HG03039 (cell line): Measurements from ENCODE around the gene DGKQ.
"Not testable (repeated sequence)": the region's sequence is repeated elsewhere in the genome, so short reads cannot be mapped to it uniquely, and the experiment has no call there.

Experiments used
- ATAC-seq: cut with Tn5 transposase; IDR thresholded peaks from one replicate; pipeline ENCODE4 v1.9.1; 2021; ENCODE audit warnings: mild to moderate bottlenecking, moderate library complexity; ENCODE audit not compliant: unreplicated experiment

DGKQ gene

GRCh38 chr4:952881-953573 lies 20.3 kb downstream of the DGKQ start:
- no peak for ATAC-seq

DNA sequence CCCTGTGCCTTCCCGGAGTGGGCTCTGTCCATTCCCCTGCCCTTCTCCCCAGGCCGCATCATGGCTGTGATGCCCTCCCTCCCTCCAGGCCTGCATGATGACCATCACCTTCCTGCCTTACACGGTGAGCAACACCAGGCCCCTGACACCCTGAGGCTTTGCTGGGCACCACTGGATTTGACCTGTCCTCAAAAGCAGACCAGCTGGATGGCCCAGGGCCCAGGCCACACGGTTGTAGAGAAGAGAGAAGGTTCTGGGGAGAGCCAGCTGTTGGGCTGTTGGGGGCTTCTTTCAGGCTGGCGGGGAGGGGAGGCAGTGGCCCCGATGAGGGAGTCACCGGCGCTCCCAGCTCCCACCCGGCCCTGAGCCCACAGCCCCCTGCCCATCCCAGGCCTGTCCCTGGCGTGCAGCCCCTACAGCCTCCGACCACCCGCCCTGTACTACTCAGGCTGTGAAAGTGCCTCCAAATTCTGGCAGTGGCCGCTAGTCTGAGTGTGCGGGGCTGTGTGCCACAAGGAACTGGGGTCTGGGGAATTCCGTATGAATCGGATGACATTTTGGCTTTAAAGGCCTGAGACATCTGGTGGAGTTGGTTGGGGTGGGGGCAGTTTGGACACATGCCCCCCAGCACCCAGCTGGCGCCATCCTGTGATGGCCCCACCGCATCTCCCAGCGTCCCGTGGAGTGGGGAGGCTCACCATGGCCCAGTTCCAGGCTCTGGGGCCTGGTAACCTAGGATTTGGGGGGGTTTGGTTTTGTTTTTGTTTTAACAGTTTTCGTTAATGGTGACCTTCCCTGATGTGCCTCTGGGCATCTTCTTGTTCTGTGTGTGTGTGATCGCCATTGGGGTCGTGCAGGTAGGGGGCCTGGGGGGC lies 21.5 kb downstream of the DGKQ start:
- no peak for ATAC-seq

GRCh38 chr4:951186-951585 lies 22.2 kb downstream of the DGKQ start:
- no peak for ATAC-seq

- no peak for ATAC-seq
Measured at GRCh38 chr4:950136-951020, 23.0 kb downstream of the DGKQ start.

DNA sequence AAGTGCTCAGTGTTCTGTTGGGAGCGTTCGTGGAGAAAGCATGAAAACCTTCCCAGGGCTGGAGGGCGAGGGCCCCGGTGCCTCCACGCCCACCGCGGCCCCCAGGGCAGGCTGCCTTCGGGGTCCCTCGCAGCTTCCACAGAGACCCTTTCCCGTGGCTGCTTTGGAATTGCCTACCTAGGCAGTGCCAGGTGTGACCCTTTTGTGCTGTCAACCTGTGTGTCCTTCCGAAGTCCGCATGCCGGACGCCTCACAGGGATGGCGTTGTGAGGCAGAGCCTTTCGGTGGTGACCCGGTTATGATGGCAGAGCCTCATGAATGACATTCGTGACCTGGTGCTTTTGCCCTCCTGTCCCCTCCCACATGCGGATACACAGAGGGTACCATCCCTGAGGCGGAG lies 23.7 kb downstream of the DGKQ start:
- ATAC-seq: no peak

- no peak for ATAC-seq
Measured at GRCh38 chr4:948936-949300, 24.5 kb downstream of the DGKQ start.

GRCh38 chr4:948101-948935 lies 25.1 kb downstream of the DGKQ start:
- ATAC-seq: no peak

- ATAC-seq: no peak
Measured at GRCh38 chr4:947491-947971, 25.8 kb downstream of the DGKQ start.

DNA sequence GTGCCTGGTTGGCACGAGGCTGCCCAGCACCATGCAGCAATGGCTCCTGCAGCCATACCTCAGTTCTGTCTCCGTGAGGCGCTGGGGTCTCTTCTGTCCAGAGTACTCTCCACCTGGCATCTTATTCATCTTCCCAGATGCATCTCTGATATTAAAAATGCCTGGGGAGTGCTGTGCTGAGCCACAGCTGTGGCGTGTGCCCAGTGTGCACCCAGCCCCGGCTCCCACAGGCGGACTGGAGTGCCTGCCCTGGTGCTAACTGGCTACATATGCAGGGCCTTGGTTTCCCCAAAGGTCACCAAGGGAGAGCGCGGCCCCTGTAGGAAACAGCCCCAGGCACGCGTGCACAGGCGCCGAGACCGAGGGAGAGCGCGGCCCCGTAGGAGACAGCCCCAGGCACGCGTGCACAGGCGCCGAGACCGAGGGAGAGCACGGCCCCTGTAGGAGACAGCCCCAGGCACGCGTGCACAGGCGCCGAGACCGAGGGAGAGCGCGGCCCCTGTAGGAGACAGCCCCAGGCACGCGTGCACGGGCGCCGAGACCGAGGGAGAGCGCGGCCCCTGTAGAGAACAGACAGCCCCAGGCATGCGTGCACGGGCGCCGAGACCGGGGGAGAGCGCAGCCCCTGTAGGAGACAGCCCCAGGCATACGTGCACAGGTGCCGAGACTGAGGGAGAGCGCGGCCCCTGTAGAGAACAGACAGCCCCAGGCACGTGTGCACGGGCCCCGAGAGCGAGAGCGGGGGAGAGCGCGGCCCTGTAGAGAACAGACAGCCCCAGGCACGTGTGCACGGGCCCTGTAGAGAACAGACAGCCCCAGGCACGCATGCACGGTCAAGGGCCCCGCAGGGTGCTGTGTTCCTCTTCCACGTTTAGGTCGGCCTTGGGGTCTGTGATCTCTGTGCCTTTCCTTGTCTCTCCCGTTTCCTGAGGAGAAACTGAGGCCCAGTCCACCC lies 26.6 kb downstream of the DGKQ start:
- ATAC-seq: no peak

DNA sequence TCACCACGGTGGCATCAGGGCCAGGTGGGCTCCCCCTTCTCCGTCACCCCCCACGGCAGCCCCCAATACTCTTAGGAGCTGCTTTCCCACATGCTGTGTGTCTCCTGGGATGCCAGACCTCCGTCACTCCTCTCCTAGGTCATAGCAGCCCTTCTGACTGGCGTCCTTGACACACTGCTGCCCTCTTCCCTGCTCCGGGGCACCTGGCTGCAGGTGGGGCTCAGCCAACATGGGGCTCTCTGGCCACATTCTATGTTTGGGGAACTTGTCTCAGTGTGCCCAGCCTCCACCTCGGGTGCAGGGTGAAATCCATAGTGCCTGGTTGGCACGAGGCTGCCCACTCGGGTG lies 27.3 kb downstream of the DGKQ start:
- ATAC-seq: no peak

DNA sequence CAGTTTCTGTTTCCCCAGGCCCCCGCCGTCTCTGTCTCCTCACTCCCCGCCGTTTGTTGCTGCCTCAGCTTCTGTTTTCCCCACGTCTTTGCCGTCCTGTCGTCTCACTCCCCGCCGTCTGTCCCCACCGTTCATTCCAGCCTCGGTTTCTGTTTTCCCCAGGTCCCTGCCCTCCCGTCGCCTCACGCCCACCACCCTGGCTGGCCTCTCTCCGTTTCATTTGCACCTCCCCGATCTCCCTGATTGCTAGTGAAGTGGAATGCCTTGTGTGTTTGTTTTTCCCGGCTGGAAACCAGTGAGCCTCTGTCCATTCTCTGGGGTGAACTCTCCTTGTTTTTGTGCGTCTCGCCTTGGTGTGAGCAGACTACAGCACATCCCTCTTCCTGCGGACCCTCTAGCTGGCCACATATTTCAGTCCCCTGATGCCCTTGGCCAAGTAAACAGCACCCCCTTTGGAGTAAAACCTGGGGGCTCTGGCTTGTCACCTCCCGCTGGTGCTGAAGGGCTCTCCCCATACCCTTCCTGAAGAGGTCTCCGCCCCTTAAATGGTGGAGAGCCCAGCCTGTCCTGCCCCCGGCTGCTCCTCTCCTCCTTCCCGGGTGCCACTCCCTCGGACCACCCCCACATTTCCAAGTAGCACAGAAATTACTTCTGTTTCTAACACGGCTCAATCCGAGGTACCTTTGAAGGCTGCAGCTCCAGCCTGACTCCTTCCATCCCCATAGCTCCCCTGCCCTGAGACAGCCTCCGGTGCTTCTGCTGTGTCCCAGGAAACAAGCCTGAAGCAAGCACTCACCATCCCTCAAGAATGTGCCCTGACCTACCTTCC lies 27.9 kb downstream of the DGKQ start:
- no peak for ATAC-seq

DNA sequence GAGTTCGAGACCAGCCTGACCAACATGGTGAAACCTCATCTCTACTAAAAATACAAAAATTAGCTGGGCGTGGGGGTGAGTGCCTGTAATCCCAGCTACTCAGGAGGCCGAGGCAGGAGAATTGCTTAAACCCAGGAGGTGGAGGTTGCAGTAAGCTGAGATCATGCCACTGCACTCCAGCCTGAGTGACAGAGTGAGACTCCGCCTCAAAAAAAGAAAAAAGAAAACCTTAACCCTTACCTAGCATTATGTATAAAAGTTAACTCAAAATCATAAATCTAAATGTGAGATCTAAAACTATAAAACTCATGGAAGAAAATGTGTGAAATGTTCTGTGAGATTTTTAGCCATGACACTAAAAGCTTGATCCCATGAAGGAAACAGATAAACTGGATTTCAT lies 33.9 kb downstream of the DGKQ start:
- ATAC-seq: not testable (repeated sequence)

DNA sequence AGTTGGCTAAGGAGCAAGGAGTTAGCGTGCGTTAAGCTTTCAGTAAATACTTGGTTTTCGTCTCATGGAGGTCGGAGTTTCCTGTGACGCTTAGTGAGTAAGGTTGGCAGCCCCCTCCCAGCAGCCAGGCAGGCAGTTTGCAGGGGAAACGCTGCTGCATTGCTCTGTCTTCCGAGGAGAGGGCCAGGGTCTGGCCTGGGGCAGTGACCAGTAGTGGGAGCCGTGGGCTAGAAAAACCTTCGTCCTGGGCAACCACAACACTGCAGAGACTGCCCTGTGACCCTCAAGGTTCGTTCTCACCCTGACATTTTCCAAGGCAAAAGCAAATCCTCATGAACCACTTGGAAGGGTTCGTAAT lies 40.7 kb downstream of the DGKQ start:
- no peak for ATAC-seq

GRCh38 chr4:931960-932712 lies 41.2 kb downstream of the DGKQ start, which contains the start of the genes GAK and TMEM175:
GAK (minus strand) TSS chr4:932316; CDS start chr4:932187, 129 bp downstream.
TMEM175 (plus strand) TSS chr4:932460; CDS start chr4:947740, 15,280 bp downstream.
- ATAC-seq: peak; percentile 86

DNA sequence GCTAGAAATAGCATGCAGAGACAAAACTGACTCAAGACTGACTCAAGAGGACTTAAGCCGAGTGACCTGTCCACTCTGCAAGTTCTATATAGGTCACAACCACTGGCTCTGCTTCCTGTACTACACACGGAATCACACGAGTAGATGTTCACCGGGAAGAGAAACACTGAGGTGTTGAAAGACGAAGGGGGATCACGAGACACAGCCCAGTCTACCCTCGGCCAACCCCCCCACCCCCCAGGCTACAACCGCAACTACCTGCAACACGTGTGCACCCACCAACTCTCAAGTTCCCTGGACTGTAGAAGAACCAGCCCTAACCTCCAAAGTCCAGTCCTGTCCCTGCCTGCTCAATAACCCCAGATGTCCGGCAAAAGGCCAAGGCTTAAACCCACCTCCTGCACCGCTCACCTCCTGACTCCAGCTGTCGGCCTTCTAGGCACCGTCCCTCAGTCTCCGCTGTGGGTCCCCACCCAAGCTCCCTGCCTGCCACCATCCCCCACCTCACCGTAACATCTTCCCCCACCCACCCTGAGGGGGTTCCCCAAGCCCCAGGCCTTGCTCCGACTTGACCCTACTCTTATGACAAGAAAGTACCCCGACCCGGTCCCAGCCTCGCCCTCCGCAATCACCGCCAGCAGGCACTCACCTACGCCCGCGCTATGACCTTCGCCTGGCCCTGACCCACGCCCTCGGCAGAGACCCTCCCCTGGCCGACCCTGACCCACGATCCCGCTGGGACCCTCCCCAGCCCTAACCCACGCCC lies 42.0 kb downstream of the DGKQ start:
- peak; percentile 8 for ATAC-seq

- ATAC-seq: no peak
Measured at GRCh38 chr4:930827-931193, 42.6 kb downstream of the DGKQ start.

DNA sequence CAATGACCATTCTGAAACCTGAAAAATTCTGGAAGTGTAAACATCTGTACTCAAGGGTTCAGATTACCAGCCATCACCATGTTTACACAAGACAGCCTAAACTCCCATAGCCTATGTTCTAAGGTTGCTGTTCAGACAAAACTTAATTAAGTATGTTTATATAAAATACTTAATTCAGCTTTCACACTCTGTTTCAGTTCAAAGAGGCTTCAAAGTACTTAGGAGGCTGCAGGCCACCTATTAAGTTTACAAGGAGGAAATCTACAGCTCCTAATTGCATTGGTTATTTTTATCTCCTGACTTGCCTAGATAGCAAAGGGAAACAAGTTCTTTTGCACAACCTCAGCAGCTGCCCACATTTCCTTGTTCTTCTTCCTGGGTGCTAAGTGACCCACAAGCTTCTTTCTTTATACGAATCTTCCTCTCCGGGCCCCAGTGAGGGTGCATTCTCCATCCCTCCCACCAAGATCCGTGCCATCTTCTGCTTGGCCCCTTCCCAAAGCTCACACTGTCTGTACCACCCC lies 43.3 kb downstream of the DGKQ start:
- ATAC-seq: no peak
